Common myeloid progenitor, CD34-positive (primary cell): ENCODE data around the gene MT3.

Source experiments
- CTCF ChIA-PET: fragments of 350-600 bp; sonication (Branson Sonifier 250); formaldehyde crosslinking; loops from one replicate; lab custom pipeline; 2021; ENCODE audit warnings: antibody characterized with exemption; lab: Charles Lee
- POLR2A ChIA-PET: fragments of 350-600 bp; sonication (Branson Sonifier 250); formaldehyde crosslinking; loops from one replicate; lab custom pipeline; 2021; ENCODE audit warnings: antibody characterized with exemption; lab: Charles Lee
- DNase-seq, 3 donors: peaks; one replicate each; pipeline versions ENCODE4 v3.0.0 to v3.0.0-alpha.2; 2013
- H3K27ac ChIP-seq, 2 experiments: 1 replicate in 1 of 2; 2 replicates in 1 of 2; pipeline ENCODE4 v1.7.0; 2013; ENCODE audit warnings: inconsistent platforms in 2 of 2, low read length in 2 of 2, mild to moderate bottlenecking in 2 of 2, low read depth in 1 of 2, moderate library complexity in 1 of 2; ENCODE audit not compliant: severe bottlenecking in 2 of 2, insufficient read depth in 1 of 2, poor library complexity in 1 of 2
- H3K27me3 ChIP-seq, 5 experiments: replicated peaks in 2 of 5; 1 replicate in 3 of 5; 2 replicates in 2 of 5; pipeline versions ENCODE4 v1.6.1 to v1.7.0; 2013; ENCODE audit warnings: low read length in 4 of 5, mild to moderate bottlenecking in 2 of 5, moderate library complexity in 2 of 5, inconsistent platforms in 1 of 5; ENCODE audit not compliant: insufficient read depth in 5 of 5, control insufficient read depth in 4 of 5
- H3K36me3 ChIP-seq, 4 experiments: 1 replicate in 2 of 4; 2 replicates in 2 of 4; pipeline versions ENCODE4 v1.6.1 to v1.7.0; 2013; ENCODE audit warnings: low read length in 3 of 4, control low read depth in 1 of 4, mild to moderate bottlenecking in 1 of 4; ENCODE audit not compliant: control insufficient read depth in 4 of 4, insufficient read depth in 4 of 4
- H3K4me1 ChIP-seq, 4 experiments: 1 replicate in 3 of 4; 2 replicates in 1 of 4; pipeline versions ENCODE4 v1.6.1 to v1.7.1; 2013; ENCODE audit warnings: low read length in 3 of 4, mild to moderate bottlenecking in 3 of 4, control low read depth in 1 of 4, inconsistent platforms in 1 of 4, moderate library complexity in 1 of 4; ENCODE audit not compliant: control insufficient read depth in 4 of 4, insufficient read depth in 4 of 4; ENCODE audit errors: control extremely low read depth in 1 of 4
- H3K4me3 ChIP-seq, 7 experiments: 1 replicate in 4 of 7; 2 replicates in 3 of 7; pipeline versions ENCODE4 v1.5.1 to v1.7.0; 2013; ENCODE audit warnings: mild to moderate bottlenecking in 7 of 7, low read length in 6 of 7, moderate library complexity in 6 of 7, inconsistent platforms in 2 of 7, low read depth in 2 of 7, control low read depth in 1 of 7; ENCODE audit not compliant: insufficient read depth in 4 of 7, control insufficient read depth in 1 of 7; ENCODE audit errors: extremely low read depth in 1 of 7
- H3K9me3 ChIP-seq, 5 experiments: 1 replicate in 4 of 5; 2 replicates in 1 of 5; pipeline versions ENCODE4 v1.6.1 to v1.7.1; 2013; ENCODE audit warnings: low read length in 4 of 5, mild to moderate bottlenecking in 2 of 5, inconsistent platforms in 1 of 5, low read depth in 1 of 5, moderate library complexity in 1 of 5; ENCODE audit not compliant: control insufficient read depth in 4 of 5, insufficient read depth in 2 of 5; ENCODE audit errors: control extremely low read depth in 1 of 5
- WGBS: methylation state at CpG from one replicate; pipeline ENCODE4 v1.1.5; 2013; ENCODE audit not compliant: insufficient coverage; 5-methylcytosine and 5-hydroxymethylcytosine counted together

Gene MT3

DNA sequence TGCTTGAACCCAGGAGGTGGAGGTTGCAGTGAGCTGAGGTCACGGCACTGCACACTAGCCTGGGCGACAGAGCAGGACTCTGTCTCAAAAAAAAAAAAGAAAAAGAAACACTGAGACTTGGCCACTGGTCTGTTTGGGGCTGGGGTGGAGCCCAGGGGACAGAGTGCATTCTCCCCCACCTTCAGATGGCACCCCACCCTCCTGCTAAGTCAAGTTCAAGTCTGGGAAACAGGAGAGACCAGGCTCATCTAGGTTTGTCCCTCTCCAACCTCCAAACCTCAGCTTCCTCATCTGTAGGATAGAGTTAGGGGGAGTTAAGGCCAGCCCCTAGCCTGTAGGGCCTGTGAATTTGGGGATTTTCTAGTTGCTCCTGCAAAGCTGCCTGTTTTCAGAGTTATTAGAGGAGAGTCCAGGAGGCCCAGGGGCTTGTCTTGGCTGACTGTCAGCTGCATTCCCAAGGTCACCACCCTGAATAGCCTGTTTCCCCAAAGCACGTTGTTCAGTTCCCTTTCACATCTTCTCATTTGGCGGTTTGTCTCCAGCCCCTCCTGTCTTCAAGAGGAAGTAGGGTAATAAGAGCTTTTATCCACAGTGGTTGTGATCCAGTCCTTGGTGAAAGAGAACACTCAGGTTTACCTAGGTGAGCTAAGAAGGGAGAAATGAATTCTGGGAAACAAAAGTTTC is 2.2 kb downstream of the MT3 start:
- H3K9me3 ChIP-seq: no peaks in the 10 kb centered on the region
- 43% methylated on average over 4 of the region's 4 CpGs for WGBS
- peak in 2 of 3 donors; percentile 67 to 73 for DNase-seq
- peaks cover 0 to 21% (median 19%) of the 10 kb centered on the region in 4 experiments for H3K4me1 ChIP-seq
- no peak overlapping the region for H3K27ac ChIP-seq
- POLR2A ChIA-PET: no interaction called here
- H3K4me3 ChIP-seq: no peak overlapping the region
- CTCF ChIA-PET: interaction anchor here (1.0 to 3.6 kb wide), 7 partner anchors 10 to 198 kb away, joined by 3 to 29 read pairs (median 4); no protein-coding TSS in a partner anchor
- H3K36me3 ChIP-seq: no peaks in the 10 kb centered on the region
- H3K27me3 ChIP-seq: peaks cover 3 to 40% (median 18%) of the 10 kb centered on the region in 5 experiments

DNA sequence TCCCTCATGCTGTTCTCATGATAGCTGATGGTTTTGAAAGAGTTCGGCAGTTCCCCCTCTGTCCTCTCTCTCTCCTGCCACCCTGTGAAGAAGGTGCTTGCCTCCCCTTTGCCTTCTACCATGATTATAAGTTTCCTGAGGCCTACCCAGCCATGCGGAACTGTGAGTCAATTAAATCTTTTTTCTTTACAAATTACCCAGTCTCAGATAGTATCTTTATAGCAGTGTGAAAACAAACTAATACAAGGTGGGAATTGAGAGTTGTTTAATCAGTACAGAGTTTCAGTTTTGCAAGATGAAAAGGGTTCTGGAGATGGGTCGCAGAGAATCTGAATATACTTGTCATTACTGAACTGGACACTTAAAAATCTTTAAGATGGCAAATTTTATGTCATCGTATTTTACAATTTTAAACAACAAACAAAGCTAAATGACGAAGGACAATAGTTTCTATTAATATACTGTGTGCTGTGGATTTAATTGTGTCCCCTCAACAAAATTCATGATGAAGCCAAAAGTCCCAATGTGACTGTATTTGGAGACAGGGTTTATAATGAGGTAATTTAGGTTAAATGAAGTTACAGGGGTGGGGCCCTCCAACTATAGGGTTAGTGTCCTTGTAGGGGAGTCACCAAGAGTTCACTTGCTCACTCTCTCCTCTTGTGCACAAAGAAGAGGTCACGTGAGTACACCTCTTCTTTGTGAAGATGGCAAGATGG is 4.4 kb downstream of the MT3 start:
- WGBS: 88% methylated on average over 1 of the region's 6 CpGs
- Histone ChIP-seq H3K36me3 (no peaks in the 10 kb centered on the region), H3K9me3 (peaks cover 0 to 1% (median 0%) of the 10 kb centered on the region in 5 experiments), H3K4me1 (peaks cover 0 to 21% (median 18%) of the 10 kb centered on the region in 4 experiments), H3K27me3 (peaks cover 2 to 19% (median 8%) of the 10 kb centered on the region in 5 experiments), H3K4me3 (no peak overlapping the region), H3K27ac (no peak overlapping the region)
- no peak for DNase-seq
- POLR2A ChIA-PET: no interaction called here
- CTCF ChIA-PET: interaction anchor here (0.6 to 3.6 kb wide), 2 partner anchors 9 to 16 kb away, joined by 3 to 29 read pairs; no protein-coding TSS in a partner anchor

DNA sequence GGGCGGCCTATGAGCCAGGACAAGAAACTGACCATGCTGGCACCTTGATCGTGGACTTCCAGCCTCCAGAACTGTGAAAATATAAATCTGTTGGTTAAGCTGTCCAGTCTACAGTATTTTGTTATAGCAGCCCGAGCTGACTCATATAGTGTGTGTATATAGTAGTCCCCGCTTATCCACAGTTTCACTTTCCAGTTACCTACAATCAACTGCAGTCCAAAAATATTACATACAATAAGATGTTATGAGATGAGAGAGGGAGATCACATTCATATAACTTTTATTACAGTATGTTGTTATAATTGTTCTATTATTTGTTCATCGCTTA is 4.9 kb downstream of the MT3 start:
- Histone ChIP-seq H3K27me3 (peaks cover 0 to 14% (median 5%) of the 10 kb centered on the region in 5 experiments), H3K4me1 (peaks cover 0 to 17% (median 13%) of the 10 kb centered on the region in 4 experiments), H3K36me3 (no peaks in the 10 kb centered on the region), H3K4me3 (no peak overlapping the region), H3K9me3 (peaks cover 0 to 1% (median 0%) of the 10 kb centered on the region in 5 experiments), H3K27ac (no peak overlapping the region)
- CTCF ChIA-PET: interaction anchor here (0.6 to 3.6 kb wide), 2 partner anchors 8 to 17 kb away, joined by 3 to 29 read pairs; no protein-coding TSS in a partner anchor
- POLR2A ChIA-PET: no interaction called here
- DNase-seq: no peak
- WGBS: 100% methylated on average over 1 of the region's 5 CpGs

DNA sequence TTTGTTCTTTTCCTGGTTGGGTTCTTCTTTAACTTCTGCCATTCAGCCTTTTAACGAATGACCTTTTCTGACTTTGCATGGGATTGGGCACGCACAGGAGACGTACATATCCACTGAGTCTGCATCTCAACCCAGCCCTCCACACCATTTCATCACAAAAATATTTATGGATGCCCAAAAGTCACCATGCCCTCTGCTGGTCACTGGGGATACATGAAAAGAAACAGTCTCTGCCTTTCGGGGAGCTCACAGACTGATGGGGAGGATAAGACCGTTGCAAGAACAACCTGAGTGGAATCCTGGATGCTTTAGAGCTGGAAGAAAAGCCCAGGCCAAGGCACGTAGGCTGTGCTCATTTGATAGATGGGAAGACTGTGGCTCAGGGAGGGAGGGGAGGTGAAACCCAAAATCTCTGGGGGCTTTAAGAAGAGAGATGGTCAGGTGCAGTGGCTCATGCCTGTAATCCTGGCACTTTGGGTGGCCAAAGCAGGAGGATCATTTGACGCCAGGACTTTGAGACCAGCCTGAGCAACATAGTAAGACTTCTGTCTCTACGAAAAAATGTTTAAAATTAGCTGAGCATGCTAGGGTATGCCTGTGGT is 11.2 kb downstream of the MT3 start:
- no peak overlapping the region for H3K4me3 ChIP-seq
- H3K36me3 ChIP-seq: no peaks in the 10 kb centered on the region
- no peaks in the 10 kb centered on the region for H3K4me1 ChIP-seq
- peak; percentile 57 to 80 (median 70) for DNase-seq
- 30% methylated on average over 8 of the region's 8 CpGs for WGBS
- ChIA-PET CTCF (interaction anchor here (0.9 to 7.0 kb wide), 18 partner anchors 8 to 223 kb away, joined by 3 to 53 read pairs (median 6); partner anchors contain the start of genes BBS2 and MT3), POLR2A (interaction anchor here (0.6 kb wide), 1 partner anchor 596 kb away, joined by 3 read pairs; no protein-coding TSS in a partner anchor)
- peaks cover 0 to 1% (median 0%) of the 10 kb centered on the region in 5 experiments for H3K9me3 ChIP-seq
- H3K27me3 ChIP-seq: peaks cover 0 to 13% (median 6%) of the 10 kb centered on the region in 5 experiments
- no peak overlapping the region for H3K27ac ChIP-seq

DNA sequence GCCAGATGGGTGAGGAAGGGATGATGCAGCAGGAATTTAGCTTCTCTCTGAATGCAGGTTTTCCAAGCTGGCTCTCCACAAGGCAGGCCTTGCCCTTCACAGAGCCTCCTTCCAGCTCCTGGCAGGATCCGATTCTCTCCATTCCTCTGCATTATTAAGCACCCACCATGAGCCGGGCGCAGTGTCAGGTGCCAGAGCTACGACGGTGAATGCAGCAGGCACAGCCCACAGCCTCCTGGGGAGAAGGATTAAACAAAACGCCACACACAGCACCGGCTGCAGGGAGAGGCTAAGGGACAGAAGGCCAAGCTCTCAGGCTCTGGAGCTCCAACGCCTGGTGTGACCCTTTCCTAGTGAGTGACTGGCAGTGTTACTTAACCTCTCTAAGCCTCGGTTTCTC is 12.0 kb downstream of the MT3 start:
- POLR2A ChIA-PET: no interaction called here
- Histone ChIP-seq H3K4me1 (no peaks in the 10 kb centered on the region), H3K27ac (no peak overlapping the region)

DNA sequence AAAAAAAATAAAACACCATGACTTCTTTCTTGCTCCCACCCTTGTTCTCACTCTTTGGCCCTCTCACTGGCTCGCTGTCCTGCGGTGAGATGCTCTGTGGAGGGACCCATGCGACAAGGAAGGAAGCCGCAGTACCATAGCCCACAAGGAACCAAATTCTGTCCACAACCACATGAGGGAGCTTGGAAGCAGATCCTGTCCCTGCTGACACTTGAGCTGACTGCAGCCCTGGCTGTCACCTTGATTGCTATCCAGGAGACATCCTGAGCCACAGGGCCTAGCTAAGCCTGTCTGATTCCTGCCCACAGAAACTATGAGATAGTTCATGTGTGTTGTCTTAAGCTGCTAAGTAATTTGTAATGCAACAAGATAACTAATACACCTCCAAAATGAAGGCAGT is 14.3 kb downstream of the MT3 start:
- WGBS: 17% methylated on average over 4 of the region's 4 CpGs
- ChIA-PET CTCF (interaction anchor here (0.6 to 7.7 kb wide), 18 partner anchors 10 to 190 kb away, joined by 3 to 53 read pairs (median 4); no protein-coding TSS in a partner anchor), POLR2A (interaction anchor here (0.7 kb wide), 1 partner anchor 92 kb away, joined by 5 read pairs; no protein-coding TSS in a partner anchor)
- Histone ChIP-seq H3K36me3 (no peaks in the 10 kb centered on the region), H3K4me1 (peaks cover under 1 to 18% (median 16%) of the 10 kb centered on the region in 4 experiments), H3K27ac (no peak overlapping the region), H3K4me3 (no peak overlapping the region), H3K9me3 (no peaks in the 10 kb centered on the region), H3K27me3 (peaks cover 0 to 13% (median 6%) of the 10 kb centered on the region in 5 experiments)
- peak; percentile 60 to 71 (median 70) for DNase-seq

More for the DNA sequence above, 12.0 kb downstream of the MT3 start:
- H3K4me3 ChIP-seq: no peak overlapping the region
- 91% methylated on average over 8 of the region's 9 CpGs for WGBS
- H3K27me3 ChIP-seq: peaks cover 0 to 13% (median 6%) of the 10 kb centered on the region in 5 experiments
- H3K9me3 ChIP-seq: peaks cover 0 to 1% (median 0%) of the 10 kb centered on the region in 5 experiments
- no peak for DNase-seq
- CTCF ChIA-PET: interaction anchor here (0.6 to 7.0 kb wide), 22 partner anchors 9 to 222 kb away, joined by 3 to 53 read pairs (median 3); partner anchors contain the start of genes BBS2 and MT3
- no peaks in the 10 kb centered on the region for H3K36me3 ChIP-seq
